Glutamatergic neuron (in vitro differentiated cells): Measurements from ENCODE around the gene BACE2. TPM values are rescaled to one million over a fixed set of nuclear protein-coding genes. Genes with fewer than 3 reads are reported as not detected.

Source experiments
- DNase-seq: peaks from one replicate; pipeline ENCODE4 v3.0.0; 2022
- H3K27ac Mint-ChIP-seq: one replicate; pipeline ENCODE4 v1.8.0; 2020; ENCODE audit warnings: mild to moderate bottlenecking, mixed read lengths, inconsistent platforms; ENCODE audit not compliant: unreplicated experiment
- H3K27me3 Mint-ChIP-seq: one replicate; pipeline ENCODE4 v1.8.0; 2020; ENCODE audit warnings: mild to moderate bottlenecking, moderate library complexity, mixed read lengths, inconsistent platforms; ENCODE audit not compliant: unreplicated experiment
- H3K36me3 Mint-ChIP-seq: one replicate; pipeline ENCODE4 v1.8.0; 2020; ENCODE audit warnings: mild to moderate bottlenecking, mixed read lengths, inconsistent platforms; ENCODE audit not compliant: unreplicated experiment
- H3K4me1 Mint-ChIP-seq: one replicate; pipeline ENCODE4 v1.8.0; 2020; ENCODE audit warnings: mild to moderate bottlenecking, low read depth, mixed read lengths, inconsistent platforms; ENCODE audit not compliant: unreplicated experiment
- H3K4me3 Mint-ChIP-seq: one replicate; pipeline ENCODE4 v1.8.0; 2020; ENCODE audit warnings: mild to moderate bottlenecking, mixed read lengths, inconsistent platforms; ENCODE audit not compliant: unreplicated experiment
- H3K9me3 Mint-ChIP-seq: one replicate; pipeline ENCODE4 v1.8.0; 2020; ENCODE audit warnings: mild to moderate bottlenecking, moderate library complexity, mixed read lengths, inconsistent platforms; ENCODE audit not compliant: unreplicated experiment
- total RNA-seq: library from RNA; stranded (reverse); fragmentation: NEBNext Ultra II Directional; extraction: Animal tissue kit (Norgen Biotek cat#: 25700); gene quantifications from one replicate; pipeline ENCODE4 v1.2.1, GENCODE V29; 2021; ENCODE audit not compliant: unreplicated experiment
- TF ChIP-seq, protein P1 (sequence below): fragments of 200-600 bp; sonication (generic); IDR thresholded peaks from one replicate; pipeline ENCODE4 v1.5.0; 2021; ENCODE audit not compliant: partially characterized antibody, unreplicated experiment

BACE2 gene
- total RNA-seq, 1 donor from 2014 or later = not detected

DNA sequence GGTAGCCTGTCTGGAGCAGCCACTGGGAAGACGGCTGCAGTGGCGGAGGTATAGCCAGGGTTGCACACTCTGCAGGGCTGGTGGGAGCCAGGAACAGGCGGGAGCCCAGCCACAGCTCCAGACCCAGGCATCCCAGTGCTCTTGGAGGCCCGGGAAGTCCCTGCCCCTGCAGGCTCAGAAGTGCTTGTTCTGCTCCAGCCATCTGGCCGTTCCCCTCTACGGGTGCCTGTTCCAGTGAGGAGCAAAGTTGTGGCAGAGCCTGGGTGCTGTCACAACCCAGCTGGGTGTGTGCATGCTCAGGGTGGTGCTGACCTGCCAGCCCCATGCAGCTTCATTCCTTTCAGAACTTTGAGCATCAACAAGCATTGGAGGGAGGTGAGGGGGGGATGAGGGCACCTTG, 31.7 kb upstream of the BACE2 start:
- Mint-ChIP-seq H3K9me3 (peaks cover 4% of the 10 kb centered on the region), H3K27me3 (peaks cover 5% of the 10 kb centered on the region), H3K4me3 (no peak overlapping the region), H3K27ac (no peak overlapping the region), H3K4me1 (no peaks in the 10 kb centered on the region), H3K36me3 (no peaks in the 10 kb centered on the region)
- TF ChIP-seq, protein P1, sequence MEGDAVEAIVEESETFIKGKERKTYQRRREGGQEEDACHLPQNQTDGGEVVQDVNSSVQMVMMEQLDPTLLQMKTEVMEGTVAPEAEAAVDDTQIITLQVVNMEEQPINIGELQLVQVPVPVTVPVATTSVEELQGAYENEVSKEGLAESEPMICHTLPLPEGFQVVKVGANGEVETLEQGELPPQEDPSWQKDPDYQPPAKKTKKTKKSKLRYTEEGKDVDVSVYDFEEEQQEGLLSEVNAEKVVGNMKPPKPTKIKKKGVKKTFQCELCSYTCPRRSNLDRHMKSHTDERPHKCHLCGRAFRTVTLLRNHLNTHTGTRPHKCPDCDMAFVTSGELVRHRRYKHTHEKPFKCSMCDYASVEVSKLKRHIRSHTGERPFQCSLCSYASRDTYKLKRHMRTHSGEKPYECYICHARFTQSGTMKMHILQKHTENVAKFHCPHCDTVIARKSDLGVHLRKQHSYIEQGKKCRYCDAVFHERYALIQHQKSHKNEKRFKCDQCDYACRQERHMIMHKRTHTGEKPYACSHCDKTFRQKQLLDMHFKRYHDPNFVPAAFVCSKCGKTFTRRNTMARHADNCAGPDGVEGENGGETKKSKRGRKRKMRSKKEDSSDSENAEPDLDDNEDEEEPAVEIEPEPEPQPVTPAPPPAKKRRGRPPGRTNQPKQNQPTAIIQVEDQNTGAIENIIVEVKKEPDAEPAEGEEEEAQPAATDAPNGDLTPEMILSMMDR = no peak
- no peak for DNase-seq

DNA sequence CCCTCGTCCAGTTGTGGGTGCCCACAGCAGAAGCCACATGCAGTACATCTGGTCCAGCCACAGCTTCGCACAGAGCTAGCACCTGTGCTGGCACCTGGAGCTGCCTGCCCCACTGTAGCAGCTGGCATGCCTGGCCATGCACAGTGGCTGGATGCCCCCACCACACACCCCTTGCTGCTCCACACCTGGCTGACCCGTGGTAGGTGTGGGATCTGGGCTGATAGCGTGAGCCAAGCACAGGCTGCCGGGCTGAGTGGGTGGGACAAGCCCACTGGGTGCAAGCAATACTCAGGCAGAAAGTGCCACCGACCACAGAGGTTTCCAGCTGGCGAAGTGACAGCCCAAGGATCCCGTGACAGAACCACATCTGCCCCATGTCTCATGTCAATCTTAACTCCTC, 30.6 kb upstream of the BACE2 start:
- no peak overlapping the region for H3K4me3 Mint-ChIP-seq
- no peak overlapping the region for H3K27ac Mint-ChIP-seq
- no peaks in the 10 kb centered on the region for H3K36me3 Mint-ChIP-seq
- H3K4me1 Mint-ChIP-seq = no peaks in the 10 kb centered on the region
- peaks cover 5% of the 10 kb centered on the region for H3K27me3 Mint-ChIP-seq
- peaks cover 3% of the 10 kb centered on the region for H3K9me3 Mint-ChIP-seq
- no peak for DNase-seq
- TF ChIP-seq, protein P1 = no peak

DNA sequence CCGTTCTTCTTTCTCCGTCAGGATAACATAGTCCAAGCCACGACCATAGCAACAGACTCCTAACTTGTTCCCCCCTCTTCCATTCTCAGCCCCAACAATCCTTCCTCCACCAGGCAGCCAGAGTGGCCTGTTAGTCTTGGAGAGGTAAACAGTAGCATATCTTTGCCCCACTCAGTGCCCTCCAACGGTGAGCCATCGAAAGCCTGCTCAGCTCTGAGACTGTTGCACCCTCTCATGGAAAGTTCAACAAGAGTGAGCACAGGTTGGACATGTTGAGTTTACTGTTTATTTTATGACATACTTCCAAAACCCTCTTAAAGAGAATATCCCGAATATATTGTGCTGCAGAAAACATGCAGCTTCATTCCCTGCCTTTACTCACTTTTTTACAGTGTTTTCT, 30.1 kb upstream of the BACE2 start:
- H3K4me3 Mint-ChIP-seq = no peak overlapping the region
- TF ChIP-seq, protein P1 = no peak
- H3K27ac Mint-ChIP-seq = no peak overlapping the region
- H3K27me3 Mint-ChIP-seq = peaks cover 6% of the 10 kb centered on the region
- no peak for DNase-seq
- no peaks in the 10 kb centered on the region for H3K36me3 Mint-ChIP-seq
- peaks cover 3% of the 10 kb centered on the region for H3K9me3 Mint-ChIP-seq
- no peaks in the 10 kb centered on the region for H3K4me1 Mint-ChIP-seq

DNA sequence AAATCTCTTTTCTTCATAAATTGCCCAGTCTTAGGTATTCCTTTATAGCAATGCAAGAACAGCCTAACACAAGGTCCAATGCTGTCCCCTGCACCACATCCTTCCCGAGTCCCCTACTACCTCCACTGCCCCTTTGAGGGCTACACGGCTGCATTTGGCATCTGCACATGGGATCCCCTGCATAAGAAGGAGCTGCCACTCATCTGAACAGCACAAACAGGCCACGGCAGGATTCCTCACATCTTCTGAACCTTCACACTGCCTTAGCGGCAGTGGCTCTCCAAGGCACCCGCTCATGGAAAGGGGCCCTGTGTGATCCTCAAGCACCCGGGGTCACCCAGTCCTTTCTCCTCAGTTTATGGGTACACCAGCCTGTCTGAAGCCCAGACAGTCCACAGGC, 29.2 kb upstream of the BACE2 start:
- no peaks in the 10 kb centered on the region for H3K36me3 Mint-ChIP-seq
- H3K4me3 Mint-ChIP-seq = no peak overlapping the region

DNA sequence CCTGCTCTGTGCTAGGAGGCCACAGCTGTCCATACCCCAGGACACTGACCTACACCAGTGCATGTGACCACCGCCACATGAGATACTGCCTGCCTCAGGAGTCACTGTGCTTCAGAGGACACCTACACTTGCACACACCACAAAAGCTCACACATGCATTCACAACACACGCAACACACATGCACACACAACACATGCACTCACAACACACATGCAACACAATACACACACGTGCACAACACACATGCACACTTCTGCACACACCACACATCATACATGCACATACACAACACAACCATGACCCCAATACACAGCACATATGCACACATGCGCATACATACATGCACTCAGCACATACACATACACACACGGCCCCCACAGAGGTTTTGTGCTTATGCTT, 28.7 kb upstream of the BACE2 start:
- peaks cover 6% of the 10 kb centered on the region for H3K27me3 Mint-ChIP-seq
- no peak for DNase-seq

More for the DNA sequence above, 29.2 kb upstream of the BACE2 start:
- Mint-ChIP-seq H3K27ac (no peak overlapping the region), H3K9me3 (peaks cover 3% of the 10 kb centered on the region), H3K27me3 (peaks cover 6% of the 10 kb centered on the region), H3K4me1 (no peaks in the 10 kb centered on the region)
- TF ChIP-seq, protein P1 = no peak
- DNase-seq = no peak

More for the DNA sequence above, 28.7 kb upstream of the BACE2 start:
- TF ChIP-seq, protein P1 = no peak
- H3K36me3 Mint-ChIP-seq = no peaks in the 10 kb centered on the region
- no peak overlapping the region for H3K4me3 Mint-ChIP-seq
- no peak overlapping the region for H3K27ac Mint-ChIP-seq
- no peaks in the 10 kb centered on the region for H3K4me1 Mint-ChIP-seq
- peaks cover 3% of the 10 kb centered on the region for H3K9me3 Mint-ChIP-seq
